H1 (cell line): Measurements from ENCODE around the gene PEX16. TPM values are rescaled to one million over a fixed set of nuclear protein-coding genes. Genes with fewer than 3 reads are reported as not detected.

ENCODE experiments used
- CTCF ChIA-PET: fragments of 300-600 bp; sonication (Branson Sonifier 250); formaldehyde crosslinking; loops from one replicate; lab custom pipeline; 2021; ENCODE audit not compliant: partially characterized antibody; lab: Charles Lee
- POLR2A ChIA-PET: fragments of 300-600 bp; sonication (Branson Sonifier 250); formaldehyde crosslinking; loops from one replicate; lab custom pipeline; 2021; ENCODE audit warnings: inconsistent platforms; ENCODE audit not compliant: partially characterized antibody; lab: Charles Lee
- DNase-seq, 2 experiments: peaks; one replicate each; pipeline versions ENCODE4 v3.0.0 to v3.0.0-alpha.2; 2010 to 2022; ENCODE audit warnings: low spot score in 2 of 2, low read depth in 1 of 2, mixed read lengths in 1 of 2
- FAIRE-seq: peaks from 2 replicates; lab custom pipeline; 2011; peaks lifted over from hg19 to GRCh38; lab: Jason Lieb, UNC
- H2AFZ ChIP-seq: 2 replicates; pipeline ENCODE4 v1.8.1; 2012; ENCODE audit warnings: low read length, inconsistent platforms
- H2AK5ac ChIP-seq: 2 replicates; pipeline ENCODE4 v1.6.1; 2013; ENCODE audit warnings: low read depth, low read length
- H2BK120ac ChIP-seq: replicated peaks from 2 replicates; pipeline ENCODE3; 2013; ENCODE audit warnings: low read depth, low read length, inconsistent platforms
- H2BK12ac ChIP-seq: 2 replicates; pipeline ENCODE4 v1.6.1; 2013; ENCODE audit warnings: low read depth, low read length
- H2BK15ac ChIP-seq: 2 replicates; pipeline ENCODE4 v1.6.1; 2013; ENCODE audit warnings: low read length
- H2BK20ac ChIP-seq: 2 replicates; pipeline ENCODE4 v1.6.1; 2013; ENCODE audit warnings: low read length
- H2BK5ac ChIP-seq: 2 replicates; pipeline ENCODE4 v1.6.1; 2013; ENCODE audit warnings: low read depth, low read length
- H3K14ac ChIP-seq: 2 replicates; pipeline ENCODE4 v1.6.1; 2013; ENCODE audit warnings: inconsistent platforms; ENCODE audit not compliant: insufficient read length
- H3K18ac ChIP-seq: 2 replicates; pipeline ENCODE4 v1.6.1; 2013; ENCODE audit warnings: low read length; ENCODE audit errors: extremely low read depth
- H3K23ac ChIP-seq: 2 replicates; pipeline ENCODE4 v1.6.1; 2013; ENCODE audit warnings: inconsistent platforms; ENCODE audit not compliant: insufficient read length
- H3K23me2 ChIP-seq: 2 replicates; pipeline ENCODE4 v1.6.1; 2013; ENCODE audit warnings: low read depth, low read length
- H3K27ac ChIP-seq: 2 replicates; pipeline ENCODE4 v1.6.1; 2011; ENCODE audit warnings: low read depth, low read length, inconsistent platforms
- H3K27me3 ChIP-seq, 4 experiments: replicated peaks in 1 of 4; 1 replicate in 1 of 4; 2 replicates in 3 of 4; pipeline versions ENCODE4 v1.6.1 to v1.8.1; 2011 to 2013; ENCODE audit warnings: low read length in 3 of 4, mild to moderate bottlenecking in 3 of 4, inconsistent platforms in 2 of 4, mixed read lengths in 2 of 4, moderate library complexity in 1 of 4; ENCODE audit not compliant: control insufficient read depth in 3 of 4, insufficient read depth in 3 of 4; ENCODE audit errors: extremely low read depth in 1 of 4
- H3K36me3 ChIP-seq, 4 experiments: 2 replicates each; pipeline versions ENCODE4 v1.6.1 to v1.8.1; 2011 to 2013; ENCODE audit warnings: mild to moderate bottlenecking in 4 of 4, low read length in 3 of 4, moderate library complexity in 2 of 4, control low read depth in 1 of 4, inconsistent platforms in 1 of 4; ENCODE audit not compliant: insufficient read depth in 4 of 4, control insufficient read depth in 2 of 4
- H3K4ac ChIP-seq: replicated peaks from 2 replicates; pipeline ENCODE3; 2013; ENCODE audit warnings: low read length, low read depth, mixed read lengths, inconsistent platforms; ENCODE audit not compliant: insufficient read length
- H3K4me1 ChIP-seq, 4 experiments: replicated peaks in 1 of 4; 1 replicate in 1 of 4; 2 replicates in 3 of 4; pipeline versions ENCODE4 v1.6.1 to v1.8.1; 2011 to 2013; ENCODE audit warnings: low read length in 3 of 4, inconsistent platforms in 2 of 4, mixed read lengths in 1 of 4; ENCODE audit not compliant: insufficient read depth in 4 of 4, control insufficient read depth in 3 of 4
- H3K4me2 ChIP-seq, 2 experiments: 2 replicates each; pipeline versions ENCODE4 v1.6.1 to v1.8.1; 2011 to 2013; ENCODE audit warnings: low read depth in 2 of 2, low read length in 2 of 2, control low read depth in 1 of 2, inconsistent platforms in 1 of 2, mild to moderate bottlenecking in 1 of 2; ENCODE audit not compliant: insufficient read depth in 1 of 2
- H3K4me3 ChIP-seq, 4 experiments: fragments of 200-600, 300-600 bp in 1 of 4; sonication (generic), shearing (Covaris generic), sonication (Bioruptor Twin) in 1 of 4; 2 replicates each; pipeline versions ENCODE4 v1.5.1 to v1.8.1; 2011 to 2016; ENCODE audit warnings: low read length in 4 of 4, low read depth in 3 of 4, control low read depth in 2 of 4, inconsistent platforms in 2 of 4, mild to moderate bottlenecking in 2 of 4, mixed read lengths in 1 of 4, moderate library complexity in 1 of 4; ENCODE audit not compliant: insufficient read depth in 2 of 4; ENCODE audit errors: extremely low read depth in 1 of 4
- H3K56ac ChIP-seq: replicated peaks from 2 replicates; pipeline ENCODE3; 2013; ENCODE audit warnings: low read depth, mild to moderate bottlenecking, mixed read lengths, low read length, inconsistent platforms; ENCODE audit not compliant: insufficient read length
- H3K79me1 ChIP-seq: 2 replicates; pipeline ENCODE4 v1.6.1; 2013; ENCODE audit warnings: low read depth, low read length, control low read depth
- H3K79me2 ChIP-seq, 2 experiments: 2 replicates each; pipeline versions ENCODE4 v1.6.1 to v1.8.1; 2012 to 2013; ENCODE audit warnings: low read length in 2 of 2, mild to moderate bottlenecking in 2 of 2, inconsistent platforms in 1 of 2; ENCODE audit not compliant: insufficient read depth in 2 of 2, control insufficient read depth in 1 of 2
- H3K9ac ChIP-seq, 4 experiments: replicated peaks in 1 of 4; 1 replicate in 1 of 4; 2 replicates in 3 of 4; pipeline versions ENCODE4 v1.6.1 to v1.8.1; 2011 to 2013; ENCODE audit warnings: low read depth in 3 of 4, low read length in 3 of 4, control low read depth in 2 of 4, mild to moderate bottlenecking in 2 of 4, moderate library complexity in 2 of 4, inconsistent platforms in 1 of 4; ENCODE audit errors: extremely low read depth in 1 of 4
- H3K9me3 ChIP-seq, 2 experiments: 2 replicates each; pipeline versions ENCODE4 v1.6.1 to v1.8.1; 2012 to 2013; ENCODE audit warnings: mild to moderate bottlenecking in 2 of 2, moderate library complexity in 2 of 2, control low read depth in 1 of 2, inconsistent platforms in 1 of 2, low read depth in 1 of 2, low read length in 1 of 2, mixed read lengths in 1 of 2; ENCODE audit not compliant: insufficient read depth in 2 of 2
- H4K20me1 ChIP-seq, 2 experiments: replicated peaks in 1 of 2; 2 replicates each; pipeline versions ENCODE3 to v1.8.1; 2011 to 2013; ENCODE audit warnings: inconsistent platforms in 2 of 2, low read length in 2 of 2, mild to moderate bottlenecking in 1 of 2; ENCODE audit not compliant: insufficient read depth in 2 of 2, control insufficient read depth in 1 of 2
- H4K5ac ChIP-seq: 2 replicates; pipeline ENCODE4 v1.6.1; 2013; ENCODE audit warnings: low read length, low read depth, mixed read lengths, inconsistent platforms; ENCODE audit not compliant: insufficient read length
- H4K8ac ChIP-seq: 2 replicates; pipeline ENCODE4 v1.8.0; 2013; ENCODE audit warnings: mild to moderate bottlenecking, moderate library complexity, low read length, inconsistent platforms; ENCODE audit not compliant: insufficient read depth; ENCODE audit errors: extremely low read depth
- H4K91ac ChIP-seq: replicated peaks from 2 replicates; pipeline ENCODE3; 2013; ENCODE audit warnings: low read length, mixed read lengths, inconsistent platforms; ENCODE audit not compliant: insufficient read length
- JUND ChIP-seq: IDR thresholded peaks from 2 replicates; pipeline ENCODE4 v1.6.1; 2011; ENCODE audit warnings: mild to moderate bottlenecking, improper control_type of control experiment, low read length
- MAFK ChIP-seq: IDR thresholded peaks from 2 replicates; pipeline ENCODE4 v1.6.1; 2012; ENCODE audit warnings: low read depth, mild to moderate bottlenecking, improper control_type of control experiment, low read length
- RBBP5 ChIP-seq: IDR thresholded peaks from 2 replicates; pipeline ENCODE4 v1.7.1; 2012; ENCODE audit warnings: low read depth, mild to moderate bottlenecking, inconsistent platforms, low read length, moderate library complexity, borderline replicate concordance
- SIRT6 ChIP-seq: IDR thresholded peaks from one replicate; pipeline ENCODE4 v1.7.1; 2012; ENCODE audit warnings: low read length, inconsistent platforms
- WGBS, 2 experiments: shearing (Covaris generic) in 1 of 2; methylation state at CpG; one replicate each; pipeline versions ENCODE4 v1.1.6 to v1.1.7; 2013 to 2015; ENCODE audit warnings: low lambda C conversion rate in 2 of 2, mixed read lengths in 2 of 2, inconsistent platforms in 1 of 2, low coverage in 1 of 2, missing lambda C conversion rate in 1 of 2; ENCODE audit not compliant: insufficient replicate concordance in 2 of 2, insufficient coverage in 1 of 2, insufficient read length in 1 of 2; ENCODE audit errors: extremely low coverage in 1 of 2, missing lambda C conversion rate in 1 of 2; 5-methylcytosine and 5-hydroxymethylcytosine counted together
- polyA plus RNA-seq, 7 experiments: library from polyadenylated mRNA; depleted of rRNA in 3 of 7; stranded (reverse) in 5 of 7; unstranded in 2 of 7; fragments of >200 nt in 5 of 7; fragments of 200-250 nt in 2 of 7; gene quantifications; 1 replicate in 5 of 7; 2 replicates in 1 of 7; 4 replicates in 1 of 7; pipeline versions ENCODE4 v1.2.1 to v1.2.3, GENCODE V29; 2011 to 2013; ENCODE audit warnings: missing spikeins in 2 of 7, mixed read lengths in 2 of 7
- total RNA-seq: library from RNA; stranded (reverse); fragmentation: NEBNext Ultra II Directional; extraction: Animal tissue kit (Norgen Biotek cat#: 25700); gene quantifications from 2 replicates; pipeline ENCODE4 v1.2.1, GENCODE V29; 2021

The PEX16 gene
- total and polyA plus RNA-seq, 2 of the 8 experiments (the other 6 are each of a cell fraction or from before 2014, with no cell fraction given) = 29.2 to 36.0 TPM

GRCh38 chr11:45935349-45936064 lies 17.8 kb upstream of the PEX16 start:
- Histone ChIP-seq H3K27me3 (no peaks in the 10 kb centered on the region), H3K23ac (no peak overlapping the region), H2BK5ac (peak overlapping the region; percentile 17; the same call in 1 of the 2 replicates), H3K23me2 (no peaks in the 10 kb centered on the region), H3K4me1 (peaks cover 0 to 5% (median 0%) of the 10 kb centered on the region in 4 experiments; a peak in 1 of 7 replicates), H3K9ac (no peak overlapping the region), H4K20me1 (no peaks in the 10 kb centered on the region), H3K4me2 (no peak overlapping the region), H4K8ac (no peak overlapping the region; the same call in 1 of the 2 replicates), H4K5ac (no peak overlapping the region), H3K27ac (no peak overlapping the region), H3K79me1 (no peaks in the 10 kb centered on the region; the same call in 1 of the 2 replicates), H3K18ac (no peak overlapping the region), H3K9me3 (no peaks in the 10 kb centered on the region), H2AK5ac (no peak overlapping the region), H4K91ac (no peak overlapping the region), H3K4me3 (no peak overlapping the region), H2BK15ac (no peak overlapping the region), H2BK120ac (no peak overlapping the region), H3K4ac (no peak overlapping the region), H3K79me2 (no peaks in the 10 kb centered on the region), H2AFZ (no peak overlapping the region), H3K14ac (no peak overlapping the region), H3K56ac (no peak overlapping the region), H3K36me3 (peaks cover 9 to 26% (median 14%) of the 10 kb centered on the region in 4 experiments; a peak in 7 of 8 replicates), H2BK20ac (no peak overlapping the region), H2BK12ac (no peak overlapping the region)
- ChIA-PET POLR2A (interaction anchor here (1.2 to 13.6 kb wide), 2 partner anchors 12 to 393 kb away, joined by 3 to 115 read pairs; partner anchors contain the start of gene LARGE2), CTCF (interaction anchor here (0.6 to 1.9 kb wide), 5 partner anchors 11 to 91 kb away, joined by 3 to 7 read pairs (median 5); no protein-coding TSS in a partner anchor)
- 94% methylated on average over 8 of the region's 8 CpGs; no CpG with 5 or more reads in 1 of the 2 experiments for WGBS, 2 experiments
- no peak for FAIRE-seq
- DNase-seq = no peak
- TF ChIP-seq SIRT6 = no peak
- no peak for TF ChIP-seq JUND
- no peak for TF ChIP-seq RBBP5
- TF ChIP-seq MAFK = no peak
